HG03354 (cell line): Measurements from ENCODE around the gene ZNF606.

Experiments
- ATAC-seq: cut with Tn5 transposase; IDR thresholded peaks from one replicate; pipeline ENCODE4 v1.9.1; 2021; ENCODE audit warnings: mild to moderate bottlenecking; ENCODE audit not compliant: unreplicated experiment, poor library complexity, severe bottlenecking

ZNF606 gene

GRCh38 chr19:57941593-57941992 lies 61.0 kb downstream of the ZNF606 start:
- no peak for ATAC-seq

GRCh38 chr19:57935731-57936130 lies 66.9 kb downstream of the ZNF606 start:
- no peak for ATAC-seq

GRCh38 chr19:57934820-57935665 lies 67.6 kb downstream of the ZNF606 start, which contains the start of gene ZNF418:
ZNF418 (minus strand) TSS chr19:57935402; CDS start chr19:57933822, 1,580 bp downstream.
- peak; percentile 50 for ATAC-seq

- no peak for ATAC-seq
Measured at GRCh38 chr19:57927587-57927986, 75.0 kb downstream of the ZNF606 start.
